Spleen (tissue), 11 donors: ENCODE measurements around the gene C19orf53. TPM values are rescaled to one million over a fixed set of nuclear protein-coding genes. Genes with fewer than 3 reads are reported as not detected.
A peak's percentile ranks its signal among the peaks of the same experiment; 100 is the strongest.

Experiments
- DNase-seq: peaks from one replicate; pipeline ENCODE4 v3.0.0-alpha.2; 2020
- H3K27ac ChIP-seq, 8 donors: fragments of 200-600 bp; sonication (generic) in 7 of 8; 1 replicate in 4 of 8; 2 replicates in 4 of 8; pipeline versions ENCODE4 v1.5.0 to v1.8.0; 2016 to 2021; ENCODE audit warnings: inconsistent platforms in 4 of 8, mild to moderate bottlenecking in 4 of 8, moderate library complexity in 1 of 8
- H3K27me3 ChIP-seq, 7 donors: fragments of 200-600 bp; sonication (generic) in 6 of 7; replicated peaks in 1 of 7; 1 replicate in 4 of 7; 2 replicates in 3 of 7; pipeline versions ENCODE4 v1.5.0 to v1.8.0; 2016 to 2021; ENCODE audit warnings: inconsistent platforms in 3 of 7, mild to moderate bottlenecking in 1 of 7
- H3K36me3 ChIP-seq, 6 donors: fragments of 200-600 bp; sonication (generic) in 5 of 6; 1 replicate in 4 of 6; 2 replicates in 2 of 6; pipeline versions ENCODE4 v1.5.0 to v1.8.0; 2016 to 2021; ENCODE audit warnings: inconsistent platforms in 2 of 6
- H3K4me1 ChIP-seq, 6 donors: fragments of 200-600 bp; sonication (generic) in 5 of 6; 1 replicate in 3 of 6; 2 replicates in 3 of 6; pipeline versions ENCODE4 v1.5.0 to v1.8.0; 2016 to 2021; ENCODE audit warnings: inconsistent platforms in 3 of 6
- H3K4me3 ChIP-seq, 8 donors: fragments of 200-600 bp; sonication (generic) in 7 of 8; 1 replicate in 4 of 8; 2 replicates in 4 of 8; pipeline versions ENCODE4 v1.5.0 to v1.8.0; 2016 to 2021; ENCODE audit warnings: inconsistent platforms in 4 of 8, mild to moderate bottlenecking in 4 of 8, moderate library complexity in 2 of 8
- H3K9me3 ChIP-seq, 8 donors: fragments of 200-600 bp; sonication (generic) in 7 of 8; 1 replicate in 4 of 8; 2 replicates in 4 of 8; pipeline versions ENCODE4 v1.5.0 to v1.8.0; 2016 to 2021; ENCODE audit warnings: inconsistent platforms in 4 of 8
- CTCF ChIP-seq, 11 experiments: fragments of 200-600 bp in 7 of 11; fragments of 450-650 bp in 4 of 11; sonication (generic) in 4 of 11; IDR thresholded peaks in 8 of 11; conservative IDR thresholded peaks in 3 of 11; 1 replicate in 7 of 11; 2 replicates in 4 of 11; pipeline versions ENCODE4 v1.4.0 to v1.8.0; 2016 to 2021; ENCODE audit warnings: antibody characterized with exemption in 11 of 11, inconsistent platforms in 4 of 11, mild to moderate bottlenecking in 1 of 11
- POLR2A ChIP-seq, 3 donors: fragments of 450-650 bp; IDR thresholded peaks; one replicate each; pipeline ENCODE4 v1.5.1; 2017; ENCODE audit warnings: antibody characterized with exemption in 3 of 3, mild to moderate bottlenecking in 1 of 3
- POLR2AphosphoS5 ChIP-seq, 3 donors: sonication (generic); formaldehyde crosslinking; IDR thresholded peaks; one replicate each; pipeline ENCODE4 v1.5.1; 2017; ENCODE audit warnings: antibody characterized with exemption in 3 of 3
- WGBS, 5 donors: extraction: QIAGEN DNeasy Blood & Tissue Kit in 3 of 5; methylation state at CpG; one replicate each; pipeline versions ENCODE4 v1.1.5 to v1.1.7; 2013 to 2018; 5-methylcytosine and 5-hydroxymethylcytosine counted together
- intact Hi-C: fragments of 100-400 bp; cut with DNase I; formaldehyde crosslinking; loops from one replicate; pipeline ENCODE4 v1.15.0; 2023; ENCODE audit warnings: low total_unique reads
- polyA plus RNA-seq, 3 donors: library from polyadenylated mRNA; stranded (reverse); fragments of 200-250 nt; gene quantifications; one replicate each; pipeline ENCODE4 v1.2.1, GENCODE V29; 2013
- total RNA-seq, 7 donors: library from RNA; depleted of rRNA in 3 of 7; stranded (reverse); fragments of >200 nt in 3 of 7; fragmentation: NEBNext Ultra II Directional in 4 of 7; extraction: Animal tissue kit (Norgen Biotek cat#: 25700) in 4 of 7; gene quantifications; one replicate each; pipeline versions ENCODE4 v1.1.0 to v1.2.1, GENCODE V29; 2016 to 2021
- donor health status: healthy with polysubstance abuse.
- donor health status: DM: no; HTN: no; CAD: no; lungs with moderate emphysema.
- donor health status: DM: no; HTN: no; CAD: no.
- donor health status: Bipolar disorder and iron deficiency.
- donor health status: healthy.
- donor health status: DM: no; HTN: no; CAD: no.
- donor health status: DM: yes; HTN: yes; CAD: no.

Gene C19orf53
- total and polyA plus RNA-seq, 10 donors: 39.6 to 190 (median 107) TPM

- WGBS, 5 donors: 59 to 78% (median 74%) methylated on average over 1 of the region's 1 CpG
- no peaks in the 10 kb centered on the region for H3K4me1 ChIP-seq
- no peak overlapping the region for H3K27ac ChIP-seq
- H3K36me3 ChIP-seq: peaks cover 0 to 19% (median 0%) of the 10 kb centered on the region in 6 donors
- no peak for DNase-seq
- H3K9me3 ChIP-seq: no peaks in the 10 kb centered on the region
- H3K27me3 ChIP-seq: no peaks in the 10 kb centered on the region
- TF ChIP-seq POLR2AphosphoS5 (IDR thresholded peaks at IDR 0.05): no peak
- TF ChIP-seq POLR2A (IDR thresholded peaks at IDR 0.05): no peak
- no peak for TF ChIP-seq CTCF (IDR thresholded peaks at IDR 0.05 in 8 of 11, conservative IDR thresholded peaks at IDR 0.05 in 3 of 11)
- H3K4me3 ChIP-seq: no peak overlapping the region
- intact Hi-C loops: no loop called here
These were observed 36.2 kb upstream of the C19orf53 start for GRCh38 chr19:13738073-13738472.

GRCh38 chr19:13741893-13742292, 32.4 kb upstream of the C19orf53 start:
- intact Hi-C loops: no loop called here
- 89 to 98% (median 96%) methylated on average over 2 of the region's 2 CpGs for WGBS, 5 donors
- H3K36me3 ChIP-seq: peaks cover 0 to 6% (median 0%) of the 10 kb centered on the region in 6 donors
- TF ChIP-seq CTCF (IDR thresholded peaks at IDR 0.05 in 8 of 11, conservative IDR thresholded peaks at IDR 0.05 in 3 of 11) (no peak), POLR2AphosphoS5 (IDR thresholded peaks at IDR 0.05) (no peak), POLR2A (IDR thresholded peaks at IDR 0.05) (no peak)
- H3K27ac ChIP-seq: no peak overlapping the region
- H3K4me1 ChIP-seq: peaks cover 0 to under 1% (median 0%) of the 10 kb centered on the region in 6 donors
- no peaks in the 10 kb centered on the region for H3K27me3 ChIP-seq
- no peaks in the 10 kb centered on the region for H3K9me3 ChIP-seq
- no peak for DNase-seq
- H3K4me3 ChIP-seq: no peak overlapping the region

- Histone ChIP-seq H3K4me3 (no peak overlapping the region), H3K4me1 (peaks cover 0 to 7% (median 3%) of the 10 kb centered on the region in 6 donors), H3K36me3 (no peaks in the 10 kb centered on the region), H3K9me3 (peaks cover 0 to 3% (median 0%) of the 10 kb centered on the region in 8 donors), H3K27ac (no peak overlapping the region), H3K27me3 (no peaks in the 10 kb centered on the region)
- DNase-seq: no peak
- intact Hi-C loops: no loop called here
- TF ChIP-seq POLR2A (IDR thresholded peaks at IDR 0.05) (no peak), POLR2AphosphoS5 (IDR thresholded peaks at IDR 0.05) (no peak), CTCF (IDR thresholded peaks at IDR 0.05 in 8 of 11, conservative IDR thresholded peaks at IDR 0.05 in 3 of 11) (no peak)
- 78 to 100% (median 90%) methylated on average over 1 of the region's 1 CpG for WGBS, 5 donors
These were observed 31.5 kb upstream of the C19orf53 start for GRCh38 chr19:13742756-13743155.

GRCh38 chr19:13744174-13744573, 30.1 kb upstream of the C19orf53 start:
- H3K27ac ChIP-seq: peak overlapping the region in 3 of 8 donors; percentile 13 to 53 (median 23)

More at GRCh38 chr19:13744174-13744573, 30.1 kb upstream of the C19orf53 start:
- Histone ChIP-seq H3K4me1 (peaks cover 9 to 18% (median 14%) of the 10 kb centered on the region in 6 donors), H3K27me3 (no peaks in the 10 kb centered on the region), H3K4me3 (no peak overlapping the region), H3K9me3 (peaks cover 0 to 3% (median 0%) of the 10 kb centered on the region in 8 donors), H3K36me3 (no peaks in the 10 kb centered on the region)
- TF ChIP-seq POLR2AphosphoS5 (IDR thresholded peaks at IDR 0.05) (no peak), CTCF (IDR thresholded peaks at IDR 0.05 in 8 of 11, conservative IDR thresholded peaks at IDR 0.05 in 3 of 11) (no peak), POLR2A (IDR thresholded peaks at IDR 0.05) (no peak)
- intact Hi-C loops: no loop called here
- DNase-seq: no peak
